M059J (cell line): ENCODE results near the gene TTC28. TPM values are rescaled to one million over a fixed set of nuclear protein-coding genes. Genes with fewer than 3 reads are reported as not detected.
"Not testable (repeated sequence)": the region's sequence is repeated elsewhere in the genome, so short reads cannot be mapped to it uniquely, and the experiment has no call there.

ENCODE experiments used
- DNase-seq: peaks from one replicate; pipeline ENCODE4 v3.0.0-alpha.2; 2012; ENCODE audit warnings: low read depth
- total RNA-seq: library from RNA; depleted of rRNA; stranded (reverse); fragments of >200 nt; shearing (Covaris generic); gene quantifications from 2 replicates; pipeline ENCODE4 v1.2.3, GENCODE V29; 2014

TTC28 gene
- total RNA-seq, 1 experiment from 2014 or later, result 13.9 TPM

DNA sequence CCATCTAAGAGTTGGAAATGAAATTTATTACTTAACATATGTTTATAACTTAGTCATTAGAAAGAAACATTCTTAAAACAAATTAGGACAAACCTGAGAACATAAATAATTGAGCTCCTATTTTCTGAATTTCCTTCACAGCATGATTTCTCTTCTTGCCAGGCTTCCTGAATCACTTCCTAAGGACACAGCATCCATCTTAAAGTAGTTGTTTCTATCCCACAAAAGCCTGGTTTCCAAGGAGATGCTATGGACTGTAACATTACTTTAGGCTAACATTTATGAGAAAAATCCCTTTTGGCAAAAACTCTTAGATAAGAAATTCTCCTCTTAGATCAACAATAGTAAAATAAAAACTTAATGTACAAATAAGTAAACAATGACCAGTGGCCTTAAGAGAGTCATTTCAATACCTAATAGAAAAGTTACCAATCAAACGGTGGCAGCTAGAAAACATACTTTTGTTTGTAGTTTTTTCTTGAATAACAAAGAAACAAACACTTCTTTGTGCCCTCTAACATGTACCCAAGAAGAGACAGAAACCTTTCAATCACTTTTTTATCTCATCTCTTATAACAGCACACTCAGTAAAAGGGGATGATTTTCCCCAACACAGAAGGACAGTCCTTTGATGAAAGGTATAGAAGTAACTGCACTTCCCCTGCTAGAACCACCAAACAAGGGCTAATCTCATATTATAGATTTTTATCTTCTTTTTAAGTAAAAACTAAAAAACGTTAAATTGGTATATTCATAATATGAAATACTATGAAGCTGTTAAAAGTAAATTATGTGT lies 74.5 kb downstream of the TTC28 start:
- DNase-seq, result peak; percentile 4

DNA sequence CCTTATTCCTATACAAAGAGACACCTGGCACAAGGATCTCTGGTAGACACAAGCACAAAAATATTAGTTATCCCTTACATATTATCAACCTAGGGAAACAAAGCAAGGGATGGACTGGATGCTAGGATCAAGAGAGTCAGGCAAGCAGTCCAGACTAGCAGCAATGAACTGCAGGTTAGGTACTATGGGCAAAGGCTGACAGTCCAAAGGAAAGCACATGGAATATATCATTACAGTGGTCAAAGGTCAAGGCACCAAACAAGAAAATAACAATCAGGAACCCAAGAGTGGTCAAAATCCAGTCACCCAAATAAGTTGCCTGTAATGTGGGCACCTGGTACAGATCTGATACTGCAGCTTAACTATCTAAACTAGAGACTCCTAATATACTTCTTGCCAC lies 77.7 kb downstream of the TTC28 start:
- DNase-seq, result no peak

DNA sequence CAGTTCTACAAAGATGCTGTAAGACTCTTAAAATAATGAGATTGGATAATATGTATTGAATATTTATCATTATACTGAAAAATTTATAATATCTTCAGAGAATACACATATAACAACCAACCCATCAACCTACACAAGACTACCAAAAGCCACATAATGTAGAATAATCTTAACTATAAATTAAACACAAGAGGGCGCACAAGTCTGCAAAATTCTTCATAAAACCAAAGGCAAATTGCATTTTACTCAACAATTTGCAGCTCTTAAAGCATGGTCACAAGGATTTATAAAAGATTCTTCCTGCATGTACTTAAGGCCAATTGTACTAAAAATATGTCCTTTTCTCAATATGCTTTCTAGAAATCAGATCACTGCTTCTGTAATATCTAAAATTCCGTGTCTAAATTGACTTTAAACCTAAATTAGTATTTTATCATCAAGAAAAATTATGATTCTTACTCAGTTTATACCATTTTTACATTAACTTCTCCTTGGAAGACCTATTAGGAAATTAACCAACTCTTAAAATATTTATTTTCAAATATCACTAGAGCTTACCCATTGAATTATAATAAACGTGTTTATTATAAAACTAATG lies 79.0 kb downstream of the TTC28 start:
- DNase-seq, result peak; percentile 57

- DNase-seq, result no peak
Observed at GRCh38 chr22:28599693-28600092, 79.9 kb downstream of the TTC28 start.

DNA sequence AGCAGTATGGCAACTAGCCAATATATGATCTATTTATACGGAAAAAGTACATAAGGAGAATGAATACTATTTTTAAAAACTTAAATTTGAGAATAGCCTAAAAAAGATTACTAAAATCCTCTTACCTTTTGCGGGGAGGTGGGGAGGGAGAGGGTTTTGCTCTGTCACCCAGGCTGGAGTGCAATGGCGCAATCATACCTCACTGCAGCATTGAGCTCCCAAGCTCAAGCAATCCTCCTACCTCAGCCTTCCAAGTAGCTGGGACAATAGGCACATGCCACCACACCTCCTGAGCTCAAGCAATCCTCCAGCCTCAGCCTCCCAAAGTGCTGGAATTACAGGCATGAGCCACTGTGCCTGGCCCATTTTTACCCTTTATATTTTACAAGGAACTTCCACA lies 82.0 kb downstream of the TTC28 start:
- no peak for DNase-seq

DNA sequence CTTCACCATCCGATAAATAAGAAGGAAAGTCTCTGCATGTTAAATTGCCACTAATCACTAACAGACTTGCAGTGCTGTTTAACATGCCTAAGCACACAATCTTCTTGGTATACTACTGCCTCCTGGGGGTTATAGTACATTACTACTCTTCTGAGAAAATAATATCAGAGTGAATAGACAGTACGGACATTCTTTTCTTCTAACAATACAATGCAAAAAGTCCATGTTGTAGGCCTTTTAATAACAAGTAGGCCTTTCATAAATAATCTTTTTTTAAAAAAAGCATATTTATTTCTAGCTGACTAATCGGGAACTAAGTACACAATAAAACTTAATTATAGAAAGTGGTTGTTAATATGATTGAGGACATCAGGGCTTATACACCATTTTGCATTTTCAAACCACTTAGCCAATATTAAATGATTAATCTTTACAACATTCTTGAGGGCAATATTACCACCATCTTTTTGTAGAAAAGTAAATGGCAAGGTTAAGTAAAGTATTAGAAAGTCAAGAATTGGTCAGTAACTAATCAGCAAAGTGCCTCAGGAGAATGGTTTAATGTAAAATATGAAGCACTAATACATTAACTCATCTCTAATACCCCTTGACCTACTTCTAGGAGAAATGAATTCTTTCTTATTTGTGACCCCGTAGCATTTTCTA lies 84.7 kb downstream of the TTC28 start:
- DNase-seq, result peak; percentile 62

GRCh38 chr22:28594076-28594796 lies 85.4 kb downstream of the TTC28 start:
- DNase-seq, result peak; percentile 21

DNA sequence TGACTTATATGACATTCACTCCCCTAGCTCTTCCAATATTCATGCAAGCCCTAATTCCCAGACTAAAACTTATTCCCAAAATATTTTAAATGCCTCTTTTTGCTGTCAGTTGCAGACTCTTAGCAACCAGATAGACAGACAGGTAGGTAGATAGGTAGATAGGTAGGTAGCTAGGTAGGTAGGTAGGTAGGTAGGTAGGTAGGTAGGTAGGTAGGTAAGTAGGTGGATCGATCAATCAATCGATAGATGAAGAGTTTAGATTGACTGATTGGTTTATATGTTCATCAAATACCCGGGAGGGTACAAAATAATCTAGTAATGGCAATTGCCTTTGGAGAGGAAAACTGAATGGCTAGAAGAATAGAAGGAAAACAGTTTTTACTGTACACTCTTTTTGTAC lies 86.3 kb downstream of the TTC28 start:
- DNase-seq, result no peak

DNA sequence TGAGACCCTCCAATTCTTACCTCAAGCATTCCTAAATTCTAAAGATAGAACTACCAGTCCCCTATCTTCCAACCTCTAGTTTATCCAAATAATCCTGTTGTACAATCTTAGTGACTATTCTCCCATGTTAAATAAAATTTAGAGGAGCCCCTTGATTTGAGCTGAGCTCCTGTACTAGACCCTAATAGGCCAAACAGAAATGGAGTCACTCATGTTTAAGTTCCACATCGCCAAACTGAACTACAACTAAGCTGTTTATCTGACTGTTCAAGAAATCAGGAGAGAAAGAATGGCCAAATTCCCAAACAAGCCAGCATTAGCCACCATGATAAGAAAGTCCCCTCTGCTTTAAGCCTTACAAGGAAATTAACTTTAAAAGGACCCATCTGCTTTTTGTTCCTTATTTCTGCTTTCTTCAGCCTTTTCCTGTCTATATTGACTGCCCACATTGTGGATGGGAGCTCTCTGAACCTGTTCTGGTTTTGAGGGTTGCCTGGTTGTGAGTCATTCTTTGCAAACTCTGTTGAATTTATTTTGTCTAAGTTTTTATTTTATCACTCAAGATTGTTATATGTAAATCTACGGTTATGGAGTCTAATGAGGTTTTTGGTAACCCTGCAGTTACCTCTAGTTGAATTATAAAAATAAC lies 90.4 kb downstream of the TTC28 start:
- no peak for DNase-seq

DNA sequence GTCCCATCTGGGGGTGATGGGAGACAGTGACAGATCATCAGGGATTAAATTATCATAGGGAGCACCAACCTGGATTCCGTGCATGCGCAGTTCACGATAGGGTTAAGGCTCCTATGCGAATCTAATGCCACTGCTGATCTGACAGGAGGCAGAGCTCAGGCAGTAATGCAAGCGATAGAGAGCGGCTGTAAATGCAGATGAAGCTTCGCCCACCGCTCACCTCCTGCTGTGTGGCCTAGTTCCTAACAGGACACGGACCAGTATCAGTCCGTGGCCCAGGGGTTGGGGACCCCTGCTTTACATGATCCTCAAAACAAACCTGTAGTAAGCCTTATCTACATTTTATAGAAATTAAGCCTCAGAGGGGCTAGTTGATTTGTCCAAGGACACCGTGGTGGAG lies 94.3 kb downstream of the TTC28 start:
- no peak for DNase-seq

DNA sequence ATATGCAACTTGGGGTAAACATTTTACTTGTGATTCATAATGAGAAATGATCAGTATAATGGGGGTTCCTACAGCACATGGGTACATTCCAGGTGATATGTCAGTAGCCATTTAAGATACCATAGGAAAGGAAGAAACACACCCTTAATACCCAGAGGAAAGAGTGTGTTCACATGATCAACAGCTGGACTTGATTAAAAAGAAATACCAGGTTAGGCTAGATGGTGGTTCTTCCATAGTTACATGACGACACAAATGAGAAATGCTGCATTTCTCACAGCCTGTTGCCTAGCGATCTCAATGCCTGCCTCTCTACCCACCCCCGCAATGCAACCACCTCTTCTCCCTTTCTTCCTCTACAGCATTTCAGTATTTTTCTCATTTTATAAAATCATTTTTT lies 96.8 kb downstream of the TTC28 start:
- DNase-seq, result peak; percentile 35

- DNase-seq, result no peak
Observed at GRCh38 chr22:28581016-28581415, 98.6 kb downstream of the TTC28 start.

DNA sequence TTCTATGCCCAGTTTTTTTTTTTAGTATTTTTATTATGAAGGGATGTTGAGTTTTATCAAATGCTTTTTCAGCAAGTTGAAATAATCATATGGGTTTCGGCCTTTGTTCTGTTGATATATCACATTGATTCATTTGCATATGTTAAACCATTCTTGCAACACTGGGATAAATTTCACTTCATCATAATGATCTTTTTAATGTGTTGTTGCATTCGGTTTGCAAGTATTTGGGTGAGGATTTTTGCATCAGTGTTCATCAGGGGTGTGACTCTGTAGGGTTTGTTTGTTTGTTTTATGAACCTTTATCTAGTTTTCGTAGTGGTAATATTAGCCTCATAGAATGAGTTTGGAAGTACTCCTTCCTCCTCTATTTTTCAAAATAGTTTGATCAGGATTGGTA lies 103.5 kb downstream of the TTC28 start:
- no peak for DNase-seq

DNA sequence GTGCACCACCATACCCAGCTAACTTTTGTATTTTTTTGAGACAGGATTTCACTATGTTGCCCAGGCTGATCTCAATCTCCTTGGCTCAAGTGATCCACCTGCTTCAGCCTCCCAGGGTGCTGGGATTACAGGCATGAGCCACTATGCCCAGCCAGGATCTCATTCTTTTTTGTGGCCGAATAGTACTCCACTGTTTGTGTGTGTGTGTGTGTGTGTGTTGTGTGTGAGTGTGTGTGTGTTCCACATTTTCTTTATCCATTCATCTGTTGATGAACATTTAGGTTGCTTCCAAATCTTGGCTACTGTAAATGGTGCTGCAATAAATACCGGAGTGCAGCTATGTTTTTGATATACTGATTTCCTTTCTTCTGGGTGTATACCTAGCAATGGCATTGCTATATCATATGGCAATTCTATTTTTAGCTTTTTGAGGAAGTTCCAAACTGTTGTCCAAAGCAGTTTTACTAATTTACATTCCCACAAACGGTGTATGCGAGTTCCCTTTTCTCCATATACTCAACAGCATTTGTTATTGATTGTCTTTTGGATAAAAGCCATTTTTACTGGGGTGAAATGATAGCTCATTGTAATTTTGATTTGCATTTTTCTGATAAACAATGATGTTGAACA lies 105.4 kb downstream of the TTC28 start:
- no peak for DNase-seq

GRCh38 chr22:28570696-28571373 lies 108.8 kb downstream of the TTC28 start:
- no peak for DNase-seq

DNA sequence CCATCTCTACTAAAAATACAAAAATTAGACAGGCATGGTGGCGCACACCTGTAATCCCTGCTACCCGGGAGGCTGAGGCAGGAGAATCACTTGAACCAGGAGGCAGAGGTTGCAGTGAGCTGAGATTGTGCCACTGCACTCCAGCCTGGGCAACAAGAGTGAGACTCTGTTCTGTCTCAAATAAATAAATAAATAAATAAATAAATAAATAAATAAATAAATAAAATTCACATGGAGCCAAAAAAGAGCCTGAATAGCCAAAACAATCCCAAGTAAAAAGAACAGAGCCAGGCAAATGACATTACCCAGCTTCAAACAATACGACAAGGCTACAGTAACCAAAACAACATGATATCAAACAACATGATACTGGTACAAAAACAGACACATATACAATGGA lies 110.7 kb downstream of the TTC28 start:
- not testable (repeated sequence) for DNase-seq

GRCh38 chr22:28568099-28568498 lies 111.5 kb downstream of the TTC28 start:
- no peak for DNase-seq

GRCh38 chr22:28566920-28567499 lies 112.6 kb downstream of the TTC28 start:
- DNase-seq, result not testable (repeated sequence)

DNA sequence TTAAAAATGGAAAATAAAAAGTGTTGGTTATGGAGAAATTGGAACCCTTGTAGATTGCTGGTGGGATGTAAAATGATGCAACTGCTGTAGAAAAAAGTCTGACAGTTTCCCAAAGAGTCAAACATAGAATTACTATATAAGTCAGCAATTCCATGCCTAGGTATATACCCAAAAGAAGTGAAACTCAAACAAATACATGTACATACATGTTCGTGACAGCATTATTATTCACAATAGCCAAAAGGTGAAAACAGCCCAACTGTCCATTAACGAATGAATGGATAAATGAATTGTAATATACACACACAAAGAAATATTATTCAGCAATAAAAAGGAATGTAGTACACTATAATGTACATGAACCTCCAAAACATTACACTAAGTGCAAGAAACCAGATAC lies 116.0 kb downstream of the TTC28 start:
- no peak for DNase-seq

DNA sequence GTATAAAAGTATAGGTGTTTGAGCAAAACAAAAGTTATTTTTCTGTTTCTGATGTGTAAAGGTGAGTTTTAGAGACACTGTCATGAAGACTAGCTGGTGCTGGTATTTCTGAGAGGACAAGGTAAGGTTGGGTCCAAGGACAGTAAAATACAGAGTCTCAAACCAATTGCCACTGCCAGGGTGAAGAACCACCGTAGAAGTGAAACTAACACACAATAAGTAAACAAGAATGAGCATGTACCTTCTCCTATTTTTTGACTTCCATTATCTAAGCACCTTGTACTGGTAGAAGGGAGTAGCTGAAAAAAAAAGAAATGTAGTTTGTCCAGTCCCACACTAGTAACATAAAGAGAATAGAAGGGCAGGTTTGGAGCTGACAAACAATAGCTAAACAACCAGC lies 117.3 kb downstream of the TTC28 start:
- no peak for DNase-seq
